Esophagus muscularis mucosa (tissue), 4 donors: ENCODE measurements around the gene NDUFAF2.

Experiments
- EP300 ChIP-seq: sonication (generic); formaldehyde crosslinking; IDR thresholded peaks from one replicate; pipeline ENCODE4 v1.6.1; 2017; ENCODE audit warnings: antibody characterized with exemption
- POLR2A ChIP-seq: fragments of 450-650 bp; IDR thresholded peaks from one replicate; pipeline ENCODE4 v1.6.1; 2017; ENCODE audit warnings: antibody characterized with exemption, moderate library complexity, mild to moderate bottlenecking, low read depth
- POLR2AphosphoS5 ChIP-seq, 2 donors: sonication (generic); formaldehyde crosslinking; IDR thresholded peaks; one replicate each; pipeline ENCODE4 v1.6.1; 2017; ENCODE audit warnings: antibody characterized with exemption in 2 of 2
- TF ChIP-seq, protein P1 (sequence below), 3 experiments: fragments of 200-600 bp in 2 of 3; fragments of 450-650 bp in 1 of 3; sonication (generic) in 2 of 3; IDR thresholded peaks; one replicate each; pipeline ENCODE4 v1.5.1; 2017 to 2019; ENCODE audit warnings: antibody characterized with exemption in 3 of 3, mild to moderate bottlenecking in 2 of 3, moderate library complexity in 1 of 3

GRCh38 chr5:61019642-61020041 is 74.6 kb downstream of the NDUFAF2 start:
- TF ChIP-seq, protein P1, sequence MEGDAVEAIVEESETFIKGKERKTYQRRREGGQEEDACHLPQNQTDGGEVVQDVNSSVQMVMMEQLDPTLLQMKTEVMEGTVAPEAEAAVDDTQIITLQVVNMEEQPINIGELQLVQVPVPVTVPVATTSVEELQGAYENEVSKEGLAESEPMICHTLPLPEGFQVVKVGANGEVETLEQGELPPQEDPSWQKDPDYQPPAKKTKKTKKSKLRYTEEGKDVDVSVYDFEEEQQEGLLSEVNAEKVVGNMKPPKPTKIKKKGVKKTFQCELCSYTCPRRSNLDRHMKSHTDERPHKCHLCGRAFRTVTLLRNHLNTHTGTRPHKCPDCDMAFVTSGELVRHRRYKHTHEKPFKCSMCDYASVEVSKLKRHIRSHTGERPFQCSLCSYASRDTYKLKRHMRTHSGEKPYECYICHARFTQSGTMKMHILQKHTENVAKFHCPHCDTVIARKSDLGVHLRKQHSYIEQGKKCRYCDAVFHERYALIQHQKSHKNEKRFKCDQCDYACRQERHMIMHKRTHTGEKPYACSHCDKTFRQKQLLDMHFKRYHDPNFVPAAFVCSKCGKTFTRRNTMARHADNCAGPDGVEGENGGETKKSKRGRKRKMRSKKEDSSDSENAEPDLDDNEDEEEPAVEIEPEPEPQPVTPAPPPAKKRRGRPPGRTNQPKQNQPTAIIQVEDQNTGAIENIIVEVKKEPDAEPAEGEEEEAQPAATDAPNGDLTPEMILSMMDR (IDR thresholded peaks at IDR 0.05): no peak
- no peak for TF ChIP-seq POLR2A
- no peak for TF ChIP-seq POLR2AphosphoS5 (IDR thresholded peaks at IDR 0.05)
- TF ChIP-seq EP300: no peak
